RKO (cell line): ENCODE measurements around the gene ZBTB12.

ENCODE experiments used
- DNase-seq: peaks from one replicate; pipeline ENCODE4 v3.0.0-alpha.2; 2016; ENCODE audit warnings: low spot score

Gene ZBTB12

GRCh38 chr6:31896856-31897611 is 4.9 kb downstream of the ZBTB12 start:
- DNase-seq = no peak

DNA sequence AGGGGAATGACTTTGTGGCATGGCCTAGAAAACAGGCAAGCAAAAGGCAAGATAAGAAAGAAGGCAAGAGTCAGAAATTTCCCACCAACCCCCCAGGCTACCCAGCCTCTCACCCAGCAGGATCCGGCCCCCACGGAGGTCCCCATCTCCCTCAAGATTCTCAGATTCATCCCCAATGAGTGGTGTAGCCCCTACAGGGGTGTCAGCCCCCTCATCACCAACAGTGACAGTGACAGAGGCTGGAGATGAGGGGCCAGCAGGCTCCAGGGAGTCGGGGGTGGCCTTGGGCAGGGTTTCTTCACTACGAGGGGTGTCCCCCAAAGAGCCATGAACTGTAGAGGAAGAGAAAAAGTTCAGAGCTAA is 5.4 kb downstream of the ZBTB12 start:
- no peak for DNase-seq

DNA sequence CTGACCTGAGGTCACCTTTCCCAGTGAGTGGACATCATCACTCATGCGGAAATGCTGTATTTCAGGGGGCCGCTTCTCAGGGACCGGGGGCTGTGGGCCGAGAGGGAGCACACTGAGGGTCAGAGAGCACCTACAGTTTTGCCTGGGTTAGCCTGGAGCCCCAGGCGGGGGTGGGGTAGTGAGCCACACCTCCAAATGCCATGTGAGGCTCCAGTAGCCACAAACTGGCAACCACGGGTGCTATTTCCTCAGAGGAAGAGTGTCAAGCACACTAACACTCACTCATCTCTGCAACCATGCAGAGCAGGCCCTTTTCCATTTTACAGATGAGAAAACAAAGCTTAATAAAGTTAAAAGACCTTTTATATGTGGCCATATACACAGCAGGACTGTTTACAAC is 9.1 kb downstream of the ZBTB12 start:
- no peak for DNase-seq

GRCh38 chr6:31889331-31889972 is 12.4 kb downstream of the ZBTB12 start:
- DNase-seq = no peak

GRCh38 chr6:31888276-31889258 is 13.3 kb downstream of the ZBTB12 start:
- DNase-seq = no peak

DNA sequence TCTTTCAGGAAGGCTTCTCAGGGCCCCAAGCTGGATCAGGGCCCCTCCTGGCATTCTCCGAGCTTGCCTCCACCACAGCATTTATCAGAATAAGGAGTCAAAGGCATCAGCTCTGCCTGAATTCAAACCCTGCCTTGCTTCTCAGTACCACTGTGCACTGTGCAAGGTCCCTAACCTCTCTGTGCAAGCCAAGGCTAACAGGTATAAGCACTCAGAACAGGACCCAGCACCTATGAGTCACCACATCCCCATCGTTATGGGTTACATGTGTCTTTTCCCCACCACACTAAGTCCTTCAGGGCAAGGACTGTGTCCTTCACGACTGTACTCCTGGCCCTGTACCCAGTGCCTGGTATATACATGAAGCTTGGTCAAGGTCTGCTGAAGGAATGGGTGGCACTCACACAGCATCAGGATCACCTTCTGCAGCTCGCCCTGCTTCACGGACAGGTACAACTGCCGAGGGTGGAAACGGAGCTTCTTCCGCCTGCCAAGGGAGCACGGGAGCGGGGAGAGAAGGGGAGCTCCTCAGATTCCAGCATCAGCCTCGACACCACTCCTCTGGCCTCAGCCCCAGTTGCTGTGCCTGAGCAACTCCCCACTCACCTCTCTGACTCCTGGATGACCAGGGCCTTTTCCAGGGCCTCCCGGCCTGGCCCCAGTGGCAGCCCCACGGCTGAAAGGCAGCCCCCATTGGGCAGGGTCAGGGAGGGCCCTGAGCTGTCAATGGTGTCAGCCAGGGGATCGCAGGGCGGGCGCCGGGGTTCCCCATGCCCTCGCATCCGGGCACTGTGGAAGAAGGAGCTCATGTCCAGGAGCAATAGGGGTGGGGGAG is 14.5 kb downstream of the ZBTB12 start:
- no peak for DNase-seq

GRCh38 chr6:31886541-31886991 is 15.3 kb downstream of the ZBTB12 start:
- no peak for DNase-seq

- DNase-seq = no peak
These were observed 17.3 kb downstream of the ZBTB12 start for GRCh38 chr6:31884528-31885035.

- no peak for DNase-seq
These were observed 18.2 kb downstream of the ZBTB12 start for GRCh38 chr6:31883676-31884075.

- DNase-seq = no peak
These were observed 19.5 kb downstream of the ZBTB12 start for GRCh38 chr6:31882344-31882743.

DNA sequence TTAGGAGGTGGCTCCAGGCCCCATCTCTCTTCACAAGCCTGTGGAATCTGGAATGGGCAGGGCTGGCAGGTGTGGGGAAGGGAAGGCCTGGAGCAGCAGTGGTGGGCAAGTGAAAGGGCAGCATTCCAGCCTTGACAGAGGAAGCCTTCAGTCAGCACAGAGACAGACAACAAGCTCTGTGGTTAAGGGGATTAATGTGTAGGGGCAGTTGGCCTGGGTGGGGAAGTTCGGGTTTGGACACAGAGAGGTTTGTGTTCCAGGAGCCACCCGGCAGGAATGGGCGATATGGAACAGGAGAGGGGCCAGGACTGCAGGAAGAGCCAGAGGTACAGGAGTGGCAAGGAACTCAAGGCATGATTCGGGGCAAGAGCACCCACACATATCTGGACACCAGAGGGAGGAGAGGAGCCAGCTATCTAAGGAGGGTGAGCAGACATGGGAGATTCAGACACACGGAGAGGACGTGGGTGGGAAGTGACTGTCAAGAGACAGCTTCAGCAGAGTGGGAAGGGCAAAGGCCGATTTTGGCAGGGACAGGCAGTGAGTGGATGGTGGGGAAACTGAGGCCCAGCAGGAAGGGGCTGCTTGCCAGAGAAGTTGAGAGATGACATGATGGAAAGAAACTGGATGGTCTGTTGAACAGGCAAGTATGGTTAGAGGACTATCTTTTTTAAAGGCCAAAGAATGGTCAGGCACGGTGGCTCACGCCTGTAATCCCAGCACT is 20.6 kb downstream of the ZBTB12 start:
- DNase-seq = no peak

DNA sequence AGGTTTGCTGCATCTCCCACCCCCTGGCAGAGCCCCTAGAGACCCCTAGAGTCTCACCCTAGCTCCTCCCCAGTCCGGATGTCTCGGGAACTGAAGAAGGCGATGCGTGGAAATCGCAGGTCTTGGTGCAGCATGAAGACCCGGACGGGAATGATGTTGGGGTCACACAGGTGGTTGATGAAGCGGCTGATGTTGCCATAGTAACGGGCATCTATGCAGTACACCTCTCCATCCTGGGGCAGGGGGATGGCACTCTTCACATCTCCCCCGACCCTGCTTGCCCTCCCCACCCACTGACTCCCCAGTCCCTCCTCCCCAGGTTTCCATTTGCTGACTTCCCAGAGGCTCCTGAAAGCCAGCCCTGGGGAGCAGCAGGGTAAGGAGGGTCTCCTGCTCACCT is 21.3 kb downstream of the ZBTB12 start:
- no peak for DNase-seq

- no peak for DNase-seq
These were observed 22.0 kb downstream of the ZBTB12 start for GRCh38 chr6:31879901-31880300.

GRCh38 chr6:31879143-31879542 is 22.7 kb downstream of the ZBTB12 start:
- no peak for DNase-seq

DNA sequence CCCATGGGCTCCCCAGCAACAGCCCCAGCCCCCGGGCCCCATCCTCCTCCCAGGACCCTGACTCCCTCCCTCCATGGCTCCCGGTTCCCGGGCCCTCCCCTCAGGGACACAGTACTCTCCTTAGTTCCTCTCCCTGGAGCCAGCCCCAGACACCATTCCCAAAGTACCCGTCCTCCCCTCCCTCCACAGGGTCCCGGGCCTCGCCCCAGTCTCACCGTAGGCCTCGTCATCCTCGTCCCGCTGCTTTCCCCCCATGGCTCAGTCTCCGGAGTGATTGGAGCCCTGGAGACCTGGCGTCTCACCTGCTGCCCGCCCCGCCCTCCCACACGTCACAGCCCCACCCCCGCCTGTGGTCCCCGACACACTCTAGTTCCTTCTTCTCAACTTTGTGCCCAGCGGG is 23.2 kb downstream of the ZBTB12 start, which contains the start of gene SLC44A4:
Gene SLC44A4, minus strand, starts transcription at position 272 of the 400 bp plus-strand sequence. Its CDS starts 17 bp downstream, at position 255.
- DNase-seq = no peak

- DNase-seq = no peak
These were observed 23.7 kb downstream of the ZBTB12 start for GRCh38 chr6:31878222-31878621.

DNA sequence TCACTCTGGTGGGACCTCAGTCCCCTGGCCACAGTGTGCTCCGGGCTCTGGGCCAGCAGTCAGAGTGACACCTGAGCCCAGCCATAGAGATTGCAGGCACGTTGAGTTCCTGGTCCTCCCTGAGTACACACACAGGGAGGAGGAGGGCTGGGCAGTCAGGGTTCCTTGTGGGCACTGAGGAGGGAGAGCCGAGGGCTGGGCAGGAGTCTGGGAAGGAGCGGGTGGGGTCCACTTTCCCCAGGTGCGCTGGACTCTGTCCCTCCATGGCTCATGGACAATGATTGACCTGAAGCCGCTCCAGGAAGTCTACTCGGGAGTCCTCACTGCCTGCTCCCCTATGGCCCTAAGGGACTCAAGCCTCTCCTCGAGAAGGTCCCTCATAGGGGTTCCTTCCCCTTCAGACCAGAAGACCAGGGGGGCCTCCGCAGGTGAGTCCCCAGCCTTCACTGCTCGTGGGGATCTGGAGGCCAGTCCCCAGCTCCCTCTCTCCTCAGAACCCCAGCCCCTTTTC is 24.2 kb downstream of the ZBTB12 start:
- no peak for DNase-seq

GRCh38 chr6:31877125-31877650 is 24.7 kb downstream of the ZBTB12 start:
- no peak for DNase-seq

DNA sequence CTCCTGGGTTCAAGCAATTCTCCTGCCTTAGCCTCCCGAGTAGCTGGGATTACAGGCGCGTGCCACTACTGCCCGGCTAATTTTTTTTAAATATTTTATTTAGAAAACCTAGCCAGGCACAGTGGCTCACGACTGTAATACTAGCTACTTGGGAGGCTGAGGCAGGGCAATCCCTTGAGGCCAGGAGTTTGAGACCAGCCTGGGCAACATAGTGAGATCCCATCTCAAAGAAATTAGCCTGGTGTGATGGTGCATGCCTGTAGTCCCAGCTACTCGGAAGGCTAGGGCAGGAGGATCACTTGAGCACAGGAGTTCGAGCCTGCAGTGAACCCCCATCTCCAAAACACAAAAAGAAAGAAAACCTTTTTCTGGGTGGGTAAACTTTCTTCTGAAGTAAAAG is 25.5 kb downstream of the ZBTB12 start:
- DNase-seq = no peak

GRCh38 chr6:31875877-31876276 is 26.0 kb downstream of the ZBTB12 start:
- no peak for DNase-seq
